Measurements from ENCODE around the gene RIOK2.

RIOK2 gene

GRCh38 chr5:97148288-97148687 lies 34.8 kb downstream of the RIOK2 start:
- ChIA-PET POLR2A (no interaction called here), CTCF (interaction anchor here (0.9 to 4.3 kb wide), 7 partner anchors 10 to 532 kb away, joined by 3 to 30 read pairs (median 3); no protein-coding TSS in a partner anchor)
- Histone ChIP-seq H3K9me3 (ENCODE audit: control insufficient read depth, insufficient read depth, low read depth, low read length) (no peaks in the 10 kb centered on the region), H3K27ac (ENCODE audit: extremely low read depth, low read depth, low read length) (no peak overlapping the region), H3K4me1 (ENCODE audit: control insufficient read depth, insufficient read depth, low read length) (peaks cover 5% of the 10 kb centered on the region; the same call in 1 of the 2 replicates), H3K4me3 (ENCODE audit: low read depth, low read length) (no peak overlapping the region), H3K36me3 (ENCODE audit: control insufficient read depth in 2 of 2, insufficient read depth in 1 of 2, low read length in 2 of 2) (no peaks in the 10 kb centered on the region)
- no peak for TF ChIP-seq ZBTB6 (tag by site-specific recombination; IDR thresholded peaks at IDR 0.05)
- TF ChIP-seq ZNF350 (tag by site-specific recombination; IDR thresholded peaks at IDR 0.05) = no peak
- TF ChIP-seq ZNF426 (tag by site-specific recombination; IDR thresholded peaks at IDR 0.05) = no peak
- no peak for TF ChIP-seq ZNF433 (tag by site-specific recombination; IDR thresholded peaks at IDR 0.05; ENCODE audit: low read depth)
- TF ChIP-seq ZBTB48 (tag by site-specific recombination; IDR thresholded peaks at IDR 0.05) = no peak
- no peak for TF ChIP-seq ZNF248 (tag by site-specific recombination; IDR thresholded peaks at IDR 0.05)
- TF ChIP-seq ZNF2 (tag by site-specific recombination; IDR thresholded peaks at IDR 0.05) = no peak
- no peak for TF ChIP-seq ZBTB20 (tag by site-specific recombination; IDR thresholded peaks at IDR 0.05)
- TF ChIP-seq ZNF600 (tag by site-specific recombination; IDR thresholded peaks at IDR 0.05) = no peak
- TF ChIP-seq ZNF138 (tag by site-specific recombination; IDR thresholded peaks at IDR 0.05; ENCODE audit: borderline replicate concordance) = no peak
- no peak for TF ChIP-seq ZBTB1 (tag by site-specific recombination; IDR thresholded peaks at IDR 0.05)
- TF ChIP-seq ZBTB8A (tag by site-specific recombination; IDR thresholded peaks at IDR 0.05) = no peak
- TF ChIP-seq ZEB2 (tag by site-specific recombination; IDR thresholded peaks at IDR 0.05) = no peak
- TF ChIP-seq HOXD13 (CRISPR knock-in tag; IDR thresholded peaks at IDR 0.05; ENCODE audit: borderline replicate concordance) = no peak
- TF ChIP-seq ZFP3 (tag by site-specific recombination; IDR thresholded peaks at IDR 0.05; ENCODE audit: low read depth) = no peak

- Histone ChIP-seq H3K4me3 (ENCODE audit: low read depth, low read length) (no peak overlapping the region), H3K36me3 (ENCODE audit: control insufficient read depth in 2 of 2, insufficient read depth in 1 of 2, low read length in 2 of 2) (no peaks in the 10 kb centered on the region), H3K27ac (ENCODE audit: extremely low read depth, low read depth, low read length) (no peak overlapping the region), H3K4me1 (ENCODE audit: control insufficient read depth, insufficient read depth, low read length) (peaks cover 11% of the 10 kb centered on the region), H3K9me3 (ENCODE audit: control insufficient read depth, insufficient read depth, low read depth, low read length) (no peaks in the 10 kb centered on the region)
- CTCF ChIA-PET = interaction anchor here (0.6 to 4.4 kb wide), 13 partner anchors 22 to 1076 kb away, joined by 3 to 28 read pairs (median 4); no protein-coding TSS in a partner anchor
- POLR2A ChIA-PET = no interaction called here
- TF ChIP-seq ZFHX2 (tag by site-specific recombination; conservative IDR thresholded peaks at IDR 0.05) (no peak), ZNF449 (tag by site-specific recombination; IDR thresholded peaks at IDR 0.05) (no peak), ZNF175 (tag by site-specific recombination; IDR thresholded peaks at IDR 0.05) (no peak), ZNF26 (tag by site-specific recombination; IDR thresholded peaks at IDR 0.05) (no peak)
These were observed 39.3 kb downstream of the RIOK2 start for GRCh38 chr5:97143704-97144103.

Measured in HEK293 (cell line).